ENCODE measurements around the gene PER2.

The PER2 gene

GRCh38 chr2:238225911-238226697 lies 62.3 kb downstream of the PER2 start:
- no peak for DNase-seq

- no peak for DNase-seq
Observed at GRCh38 chr2:238225121-238225520, 63.3 kb downstream of the PER2 start.

DNA sequence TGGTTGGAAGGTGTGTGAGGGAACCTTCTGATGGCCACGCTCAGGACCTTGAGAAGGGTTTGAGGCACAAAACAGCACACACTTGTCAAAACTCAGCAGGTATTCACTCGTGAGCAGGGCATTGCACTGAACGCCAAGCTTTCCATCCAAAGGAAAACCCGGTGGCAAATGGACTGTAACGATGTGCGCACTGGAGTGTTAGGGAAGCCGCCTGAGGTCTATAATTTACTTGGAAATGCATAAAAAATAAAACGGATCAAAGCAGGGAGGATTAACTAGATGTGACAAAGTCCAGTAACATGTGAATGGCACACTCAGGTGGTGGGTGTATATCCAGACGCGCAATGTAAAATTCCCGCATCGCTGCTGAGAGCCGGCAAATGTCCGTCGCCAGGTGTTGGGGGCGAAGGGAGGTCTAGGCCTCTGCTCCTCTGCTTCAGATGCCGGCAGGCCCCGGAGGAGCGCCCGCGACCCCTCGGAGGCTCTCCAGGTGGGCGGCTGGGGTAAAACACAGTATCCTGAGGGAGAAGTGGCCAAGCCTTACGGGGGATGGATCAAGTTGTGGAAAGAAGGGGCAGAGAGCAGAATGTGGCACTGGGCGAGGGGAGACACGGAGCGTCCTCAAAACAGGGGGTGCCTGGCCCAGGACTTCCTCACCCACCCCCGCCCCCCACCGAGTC lies 63.9 kb downstream of the PER2 start:
- DNase-seq: no peak

DNA sequence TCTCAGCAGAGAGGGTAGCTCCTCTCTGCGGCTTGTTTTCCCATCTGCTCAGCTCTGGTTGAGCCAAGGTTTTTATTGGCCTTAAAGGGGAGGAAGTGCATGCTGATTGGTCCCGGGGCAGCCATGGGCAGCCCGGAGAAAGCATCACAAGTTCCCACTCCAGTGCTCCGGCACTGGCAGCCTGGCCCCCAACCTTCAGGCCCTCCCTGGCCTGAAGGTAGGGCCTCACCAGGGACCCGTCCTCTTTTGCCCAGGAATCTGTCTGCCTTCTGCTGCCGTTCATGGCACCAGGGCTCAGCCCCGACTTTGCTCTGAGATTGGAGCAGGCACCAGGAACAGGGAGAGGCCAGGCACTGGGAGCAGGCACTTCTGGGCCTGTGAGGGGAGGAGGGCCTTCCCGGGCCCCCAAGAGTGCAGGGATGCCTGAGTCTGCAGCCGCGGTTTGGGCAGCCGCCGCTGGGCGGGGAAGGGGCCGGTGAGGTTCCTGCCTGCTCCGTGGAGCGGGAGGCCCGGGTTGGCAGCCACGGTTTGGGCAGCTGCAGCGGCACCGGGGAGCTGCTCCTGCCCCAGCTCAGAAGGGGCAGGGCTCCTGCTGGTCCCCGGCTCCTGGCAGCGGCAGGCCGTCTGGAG lies 67.4 kb downstream of the PER2 start:
- no peak for DNase-seq

GRCh38 chr2:238220274-238220891 lies 68.0 kb downstream of the PER2 start:
- DNase-seq: no peak

DNA sequence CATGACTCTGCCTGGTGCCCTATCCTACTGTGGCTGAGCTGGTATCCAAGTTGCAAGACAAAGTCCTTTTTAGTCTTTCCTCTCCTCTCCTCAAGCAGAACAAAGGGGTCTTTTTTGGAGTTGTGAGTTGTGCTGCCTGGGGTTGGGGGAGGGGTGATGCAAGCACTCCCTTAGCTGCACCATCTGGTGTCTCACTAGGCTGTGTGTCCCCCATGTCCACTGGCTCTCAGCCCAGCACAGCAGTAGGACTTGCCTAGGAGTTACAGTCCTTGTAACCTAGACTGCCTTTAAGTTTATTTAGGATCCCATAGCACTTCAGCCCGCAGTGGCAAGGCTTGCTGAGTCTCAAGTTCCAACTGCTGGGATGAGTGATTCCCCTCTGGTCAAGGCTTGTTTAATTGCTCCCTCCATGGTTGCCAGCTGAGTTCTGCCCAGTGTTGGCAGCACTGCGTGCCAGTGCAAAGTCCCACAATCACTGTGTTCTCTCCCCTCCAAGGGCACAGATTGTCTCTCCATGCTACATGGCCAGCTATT lies 71.7 kb downstream of the PER2 start:
- no peak for DNase-seq

DNA sequence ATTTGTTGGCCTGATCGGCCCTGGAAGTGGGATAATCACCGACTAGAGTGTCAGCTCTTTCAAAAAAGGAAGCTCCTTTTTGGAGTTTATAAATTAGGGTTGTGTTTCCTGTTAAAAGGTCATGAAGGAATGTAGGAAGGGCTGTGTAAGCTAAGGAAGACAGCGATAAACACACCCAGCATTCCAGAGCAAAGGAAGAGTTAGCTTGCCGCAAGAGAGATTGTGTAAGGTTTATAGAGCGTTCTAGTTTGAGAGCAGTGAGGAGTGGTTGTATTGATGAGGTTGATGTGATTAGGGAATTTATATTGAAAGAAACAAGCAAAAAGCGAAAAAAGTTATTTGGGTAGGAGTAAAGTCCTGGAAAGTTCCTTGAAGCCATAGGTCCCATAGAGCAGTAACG lies 81.4 kb downstream of the PER2 start:
- DNase-seq: no peak

DNA sequence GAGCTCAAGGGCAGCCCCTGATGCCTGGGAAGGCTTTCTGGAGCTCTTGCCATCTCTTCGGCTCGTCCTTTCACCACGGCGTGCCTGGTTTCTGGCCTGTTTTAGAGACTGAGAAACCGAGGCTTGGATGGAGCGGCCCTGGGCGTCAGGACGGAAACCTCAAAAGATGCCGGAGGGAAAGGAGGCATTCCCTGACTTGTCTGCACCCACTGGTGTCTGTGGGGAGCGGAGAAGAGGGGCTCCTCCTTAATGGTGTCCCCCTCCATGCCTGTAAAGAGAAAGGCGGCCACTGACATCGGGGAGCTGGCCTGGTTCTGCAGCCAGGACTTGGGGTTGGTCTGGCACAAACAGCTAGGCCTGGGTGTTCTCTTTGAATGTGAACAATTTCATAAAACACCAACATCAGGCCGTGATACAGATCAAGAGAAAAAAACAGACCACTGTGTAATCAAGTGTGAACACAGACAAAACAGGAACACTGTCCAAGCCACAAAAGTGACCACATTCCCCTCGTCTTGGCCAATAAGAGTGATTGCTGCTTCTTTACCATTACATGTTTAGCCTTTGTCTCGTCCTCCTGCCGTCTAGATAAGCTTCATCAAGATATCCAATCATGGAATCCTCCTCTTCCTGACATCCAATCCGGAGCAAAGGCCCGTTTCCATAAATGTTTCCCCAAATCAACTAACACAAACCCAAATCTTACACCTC lies 84.3 kb downstream of the PER2 start:
- no peak for DNase-seq

GRCh38 chr2:238203094-238203972 lies 85.1 kb downstream of the PER2 start, which contains the start of gene ILKAP:
ILKAP (minus strand) TSS chr2:238203695; CDS start chr2:238203553, 142 bp downstream.
- peak; percentile 56 for DNase-seq

DNA sequence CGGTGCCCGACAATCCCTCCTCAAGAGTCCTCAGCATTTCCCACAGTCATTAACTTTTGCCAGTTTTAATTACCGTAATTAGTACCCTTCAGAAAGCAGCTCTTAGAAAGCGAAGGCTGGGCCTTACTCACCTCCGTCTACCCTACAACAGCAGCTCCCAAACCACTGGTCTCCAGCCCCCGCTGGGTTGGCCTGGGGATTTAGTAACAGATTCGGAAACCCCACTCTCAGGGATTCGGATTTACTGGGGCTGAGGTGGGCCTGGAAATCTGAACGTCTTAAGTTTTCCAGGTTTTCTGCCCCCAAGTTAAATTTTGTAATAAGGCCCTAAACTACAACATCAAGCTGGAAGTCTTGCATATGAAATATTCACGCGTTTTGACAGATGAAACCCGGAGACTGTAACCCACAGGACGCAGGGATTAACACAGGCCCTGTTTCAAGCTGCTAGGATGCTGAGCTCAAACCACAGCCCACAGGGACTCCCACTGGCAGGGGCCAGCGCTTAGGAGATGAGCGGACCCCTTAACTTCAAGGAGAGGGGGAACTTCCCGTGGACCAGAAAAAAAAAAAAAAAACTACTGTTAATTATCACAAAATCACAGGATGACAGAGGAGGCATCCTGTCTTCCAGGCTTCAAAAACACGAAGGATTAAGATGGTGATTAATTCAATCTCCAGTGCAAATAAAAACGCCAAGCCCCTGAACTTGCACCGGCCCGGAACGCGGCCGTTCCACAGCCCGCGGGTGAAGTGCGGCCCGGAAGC lies 85.9 kb downstream of the PER2 start:
- no peak for DNase-seq
